Tibial nerve (tissue), 4 donors: ENCODE results near the gene C1QC.

Experiments used
- CTCF ChIP-seq, 5 experiments: fragments of 200-600 bp in 3 of 5; fragments of 450-650 bp in 2 of 5; sonication (generic) in 3 of 5; IDR thresholded peaks; one replicate each; pipeline ENCODE4 v1.5.1; 2016 to 2019; ENCODE audit warnings: antibody characterized with exemption in 5 of 5, mild to moderate bottlenecking in 3 of 5, moderate library complexity in 2 of 5
- EP300 ChIP-seq, 2 donors: sonication (generic); formaldehyde crosslinking; IDR thresholded peaks; one replicate each; pipeline ENCODE4 v1.6.1; 2017; ENCODE audit warnings: antibody characterized with exemption in 2 of 2, mild to moderate bottlenecking in 1 of 2
- POLR2A ChIP-seq, 2 donors: fragments of 450-650 bp; IDR thresholded peaks; one replicate each; pipeline ENCODE4 v1.6.1; 2017; ENCODE audit warnings: antibody characterized with exemption in 2 of 2, mild to moderate bottlenecking in 2 of 2, moderate library complexity in 2 of 2

GRCh38 chr1:22602060-22602740, 41.2 kb upstream of the C1QC start:
- TF ChIP-seq CTCF (IDR thresholded peaks at IDR 0.05) (no peak), POLR2A (IDR thresholded peaks at IDR 0.05) (no peak), EP300 (IDR thresholded peaks at IDR 0.05) (no peak)
